ENCODE data around the gene DOCK4.

Gene DOCK4

DNA sequence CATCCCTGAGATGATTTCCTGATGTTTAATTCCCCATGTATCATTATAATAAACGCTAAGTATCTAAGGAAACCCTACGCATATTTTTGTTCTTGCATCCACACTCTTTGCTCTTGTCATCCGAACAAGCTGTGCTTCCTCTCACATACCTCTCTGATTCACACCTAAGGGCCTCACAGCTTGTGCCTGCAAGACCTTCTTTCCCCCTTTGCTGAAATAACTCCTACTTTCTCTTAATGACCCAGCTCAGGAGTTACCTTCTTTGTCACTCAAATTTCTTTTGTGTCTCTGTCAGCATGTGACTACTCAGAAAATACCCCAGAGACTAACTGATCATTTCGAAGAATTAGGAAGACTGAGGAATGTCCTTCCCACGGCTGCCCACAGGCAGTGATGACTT lies 434.6 kb downstream of the DOCK4 start:
- TF ChIP-seq, protein P1, sequence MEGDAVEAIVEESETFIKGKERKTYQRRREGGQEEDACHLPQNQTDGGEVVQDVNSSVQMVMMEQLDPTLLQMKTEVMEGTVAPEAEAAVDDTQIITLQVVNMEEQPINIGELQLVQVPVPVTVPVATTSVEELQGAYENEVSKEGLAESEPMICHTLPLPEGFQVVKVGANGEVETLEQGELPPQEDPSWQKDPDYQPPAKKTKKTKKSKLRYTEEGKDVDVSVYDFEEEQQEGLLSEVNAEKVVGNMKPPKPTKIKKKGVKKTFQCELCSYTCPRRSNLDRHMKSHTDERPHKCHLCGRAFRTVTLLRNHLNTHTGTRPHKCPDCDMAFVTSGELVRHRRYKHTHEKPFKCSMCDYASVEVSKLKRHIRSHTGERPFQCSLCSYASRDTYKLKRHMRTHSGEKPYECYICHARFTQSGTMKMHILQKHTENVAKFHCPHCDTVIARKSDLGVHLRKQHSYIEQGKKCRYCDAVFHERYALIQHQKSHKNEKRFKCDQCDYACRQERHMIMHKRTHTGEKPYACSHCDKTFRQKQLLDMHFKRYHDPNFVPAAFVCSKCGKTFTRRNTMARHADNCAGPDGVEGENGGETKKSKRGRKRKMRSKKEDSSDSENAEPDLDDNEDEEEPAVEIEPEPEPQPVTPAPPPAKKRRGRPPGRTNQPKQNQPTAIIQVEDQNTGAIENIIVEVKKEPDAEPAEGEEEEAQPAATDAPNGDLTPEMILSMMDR (IDR thresholded peaks at IDR 0.05; ENCODE audit: insufficient read depth, low read length), result no peak
- TF ChIP-seq POLR2AphosphoS5 (IDR thresholded peaks at IDR 0.05; ENCODE audit: low read depth), result no peak
- no peak overlapping the region for H3K27ac ChIP-seq (replicated peaks)
- H3K4me3 ChIP-seq (replicated peaks; ENCODE audit: insufficient read depth, low read length), result no peak overlapping the region
- H3K27me3 ChIP-seq (ENCODE audit: insufficient read depth, poor library complexity, severe bottlenecking), result no peaks in the 10 kb centered on the region
- no peak for DNase-seq (ENCODE audit: low read depth in 1 of 2, low spot score in 1 of 2)

GRCh38 chr7:111770116-111770515 lies 436.1 kb downstream of the DOCK4 start:
- Histone ChIP-seq H3K4me3 (replicated peaks; ENCODE audit: insufficient read depth, low read length) (no peak overlapping the region), H3K27me3 (ENCODE audit: insufficient read depth, poor library complexity, severe bottlenecking) (no peaks in the 10 kb centered on the region), H3K27ac (replicated peaks) (no peak overlapping the region)
- TF ChIP-seq SPI1 (IDR thresholded peaks at IDR 0.05; ENCODE audit: borderline replicate concordance, low read depth), result no peak
- TF ChIP-seq, protein P1 (IDR thresholded peaks at IDR 0.05; ENCODE audit: insufficient read depth, low read length), result no peak
- no peak for DNase-seq (ENCODE audit: low read depth in 1 of 2, low spot score in 1 of 2)

GRCh38 chr7:111765751-111766643 lies 440.2 kb downstream of the DOCK4 start:
- Histone ChIP-seq H3K27ac (replicated peaks) (no peak overlapping the region), H3K27me3 (ENCODE audit: insufficient read depth, poor library complexity, severe bottlenecking) (no peaks in the 10 kb centered on the region), H3K4me3 (replicated peaks; ENCODE audit: insufficient read depth, low read length) (no peak overlapping the region)
- DNase-seq (ENCODE audit: low read depth in 1 of 2, low spot score in 1 of 2), result no peak
- TF ChIP-seq REST (IDR thresholded peaks at IDR 0.05; ENCODE audit: insufficient replicate concordance, low read depth) (no peak), SPI1 (IDR thresholded peaks at IDR 0.05; ENCODE audit: borderline replicate concordance, low read depth) (no peak), POLR2AphosphoS5 (IDR thresholded peaks at IDR 0.05; ENCODE audit: low read depth) (no peak), GABPA (IDR thresholded peaks at IDR 0.05; ENCODE audit: low read depth) (no peak)
- TF ChIP-seq, protein P1 (IDR thresholded peaks at IDR 0.05; ENCODE audit: insufficient read depth, low read length), result no peak

DNA sequence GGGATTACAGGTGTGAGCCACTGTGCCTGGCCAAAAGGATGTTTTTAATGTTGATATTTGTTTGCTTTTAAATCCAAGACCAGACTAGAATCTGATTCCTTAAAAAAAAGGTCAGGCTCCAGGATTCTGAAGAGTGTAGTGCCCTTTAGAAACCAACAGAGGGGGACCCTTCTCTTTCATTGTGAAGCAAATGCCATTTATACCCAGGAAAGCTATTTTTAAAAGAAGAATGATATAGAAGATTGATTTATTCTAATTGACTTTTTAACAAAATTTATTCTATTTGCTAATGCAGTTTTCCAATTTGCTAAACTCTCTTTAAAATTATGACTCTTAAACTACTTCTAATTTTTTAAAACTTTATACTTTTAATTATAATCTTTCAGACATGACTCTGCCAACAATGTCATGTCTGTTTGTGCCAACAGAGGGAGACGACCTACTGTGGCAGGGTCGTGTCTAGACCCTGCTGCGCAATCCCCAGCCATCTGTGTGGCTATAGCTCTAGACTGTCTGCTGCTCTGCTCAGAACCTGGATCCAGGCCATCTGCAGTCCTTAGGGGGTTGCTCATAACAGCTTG lies 442.9 kb downstream of the DOCK4 start:
- Histone ChIP-seq H3K27me3 (ENCODE audit: insufficient read depth, poor library complexity, severe bottlenecking) (no peaks in the 10 kb centered on the region), H3K27ac (replicated peaks) (no peak overlapping the region), H3K4me3 (replicated peaks; ENCODE audit: insufficient read depth, low read length) (no peak overlapping the region)
- DNase-seq (ENCODE audit: low read depth in 1 of 2, low spot score in 1 of 2), result peak in 1 of 2 experiments; percentile 29
- TF ChIP-seq POLR2AphosphoS5 (IDR thresholded peaks at IDR 0.05; ENCODE audit: low read depth) (no peak), REST (IDR thresholded peaks at IDR 0.05; ENCODE audit: insufficient replicate concordance, low read depth) (no peak)
